HG03103 (cell line): ENCODE measurements around the gene BARD1.
"Not testable (repeated sequence)": the region's sequence is repeated elsewhere in the genome, so short reads cannot be mapped to it uniquely, and the experiment has no call there.

Source experiments
- ATAC-seq: cut with Tn5 transposase; IDR thresholded peaks from one replicate; pipeline ENCODE4 v1.9.1; 2021; ENCODE audit warnings: low read depth; ENCODE audit not compliant: unreplicated experiment

The BARD1 gene

GRCh38 chr2:214808981-214809750 lies at the start of gene BARD1:
TSS of gene BARD1 (minus strand) at chr2:214809683. CDS start at chr2:214809569, 114 bp downstream.
- peak; percentile 18 for ATAC-seq

- no peak for ATAC-seq
Measured at GRCh38 chr2:214856137-214856536, 46.7 kb upstream of the BARD1 start.

- ATAC-seq, result no peak
Measured at GRCh38 chr2:214853906-214854305, 44.4 kb upstream of the BARD1 start.

GRCh38 chr2:214843823-214844222 lies 34.3 kb upstream of the BARD1 start:
- ATAC-seq, result no peak

GRCh38 chr2:214839464-214839863 lies 30.0 kb upstream of the BARD1 start:
- peak; percentile 79 for ATAC-seq

GRCh38 chr2:214837466-214837865 lies 28.0 kb upstream of the BARD1 start:
- ATAC-seq, result no peak

GRCh38 chr2:214836568-214836967 lies 27.1 kb upstream of the BARD1 start:
- no peak for ATAC-seq

GRCh38 chr2:214830794-214831346 lies 21.4 kb upstream of the BARD1 start:
- no peak for ATAC-seq

GRCh38 chr2:214816008-214816533 lies 6.6 kb upstream of the BARD1 start:
- ATAC-seq, result no peak

GRCh38 chr2:214810671-214811070 lies 1.2 kb upstream of the BARD1 start:
- ATAC-seq, result no peak

GRCh38 chr2:214809751-214810564 lies 475 bp upstream of the BARD1 start:
- peak; percentile 85 for ATAC-seq

GRCh38 chr2:214807653-214808052 lies 1.8 kb downstream of the BARD1 start:
- ATAC-seq, result no peak

GRCh38 chr2:214801768-214802397 lies 7.6 kb downstream of the BARD1 start:
- ATAC-seq, result no peak

- no peak for ATAC-seq
Measured at GRCh38 chr2:214801068-214801467, 8.4 kb downstream of the BARD1 start.

GRCh38 chr2:214800180-214800579 lies 9.3 kb downstream of the BARD1 start:
- ATAC-seq, result no peak

- no peak for ATAC-seq
Measured at GRCh38 chr2:214796911-214797310, 12.6 kb downstream of the BARD1 start.

GRCh38 chr2:214783181-214783580 lies 26.3 kb downstream of the BARD1 start:
- not testable (repeated sequence) for ATAC-seq

GRCh38 chr2:214782671-214783070 lies 26.8 kb downstream of the BARD1 start:
- no peak for ATAC-seq

GRCh38 chr2:214781226-214781625 lies 28.3 kb downstream of the BARD1 start:
- no peak for ATAC-seq

GRCh38 chr2:214775971-214776370 lies 33.5 kb downstream of the BARD1 start:
- no peak for ATAC-seq

- no peak for ATAC-seq
Measured at GRCh38 chr2:214774108-214774507, 35.4 kb downstream of the BARD1 start.
